Vagina (tissue), 2 donors: ENCODE results near the gene BMP2.

ENCODE experiments used
- CTCF ChIP-seq, 3 experiments: fragments of 450-650 bp in 2 of 3; fragments of 200-600 bp in 1 of 3; sonication (generic) in 1 of 3; IDR thresholded peaks; one replicate each; pipeline ENCODE4 v1.5.1; 2017 to 2019; ENCODE audit warnings: antibody characterized with exemption in 3 of 3, mild to moderate bottlenecking in 2 of 3, moderate library complexity in 2 of 3
- POLR2AphosphoS5 ChIP-seq, 2 donors: sonication (generic); formaldehyde crosslinking; IDR thresholded peaks; one replicate each; pipeline ENCODE4 v1.9.0; 2017; ENCODE audit warnings: antibody characterized with exemption in 2 of 2, mild to moderate bottlenecking in 2 of 2, low read depth in 1 of 2; ENCODE audit not compliant: insufficient read depth in 1 of 2

- TF ChIP-seq CTCF (IDR thresholded peaks at IDR 0.05) (no peak), POLR2AphosphoS5 (IDR thresholded peaks at IDR 0.05; ENCODE audit: insufficient read depth in 1 of 2, low read depth in 1 of 2) (no peak)
These were observed 34.7 kb downstream of the BMP2 start for GRCh38 chr20:6802227-6802626.
